Nephron progenitor cell (in vitro differentiated cells): ENCODE measurements around the gene GRAMD1A.

Source experiments
- DNase-seq: peaks from one replicate; pipeline ENCODE4 v3.0.0; 2021
- H3K27ac Mint-ChIP-seq: 2 replicates; pipeline ENCODE4 v1.8.0; 2021; ENCODE audit warnings: mild to moderate bottlenecking, moderate library complexity, mixed read lengths
- H3K27me3 Mint-ChIP-seq: 2 replicates; pipeline ENCODE4 v1.8.0; 2021; ENCODE audit warnings: mild to moderate bottlenecking, low read depth, mixed read lengths; ENCODE audit not compliant: poor library complexity
- H3K36me3 Mint-ChIP-seq: 2 replicates; pipeline ENCODE4 v1.8.0; 2021; ENCODE audit warnings: low read depth, mixed read lengths
- H3K4me1 Mint-ChIP-seq: 2 replicates; pipeline ENCODE4 v1.8.0; 2021; ENCODE audit warnings: mixed read lengths
- H3K4me3 Mint-ChIP-seq: 2 replicates; pipeline ENCODE4 v1.8.0; 2021; ENCODE audit warnings: mild to moderate bottlenecking, moderate library complexity, mixed read lengths
- H3K9me3 Mint-ChIP-seq: 2 replicates; pipeline ENCODE4 v1.8.0; 2021; ENCODE audit warnings: mild to moderate bottlenecking, moderate library complexity, mixed read lengths
- TF ChIP-seq, protein P1 (sequence below): fragments of 200-600 bp; sonication (generic); IDR thresholded peaks from 2 replicates; pipeline ENCODE4 v1.5.0; 2021; ENCODE audit warnings: antibody characterized with exemption

The GRAMD1A gene

GRCh38 chr19:35031072-35031881, 31.2 kb downstream of the GRAMD1A start:
- Mint-ChIP-seq H3K27me3 (peaks cover 36% of the 10 kb centered on the region), H3K9me3 (no peaks in the 10 kb centered on the region), H3K4me3 (peak overlapping the region; percentile 90), H3K36me3 (peaks cover 28% of the 10 kb centered on the region), H3K4me1 (peaks cover 27% of the 10 kb centered on the region), H3K27ac (no peak overlapping the region)
- peak; percentile 74 for DNase-seq
- TF ChIP-seq, protein P1, sequence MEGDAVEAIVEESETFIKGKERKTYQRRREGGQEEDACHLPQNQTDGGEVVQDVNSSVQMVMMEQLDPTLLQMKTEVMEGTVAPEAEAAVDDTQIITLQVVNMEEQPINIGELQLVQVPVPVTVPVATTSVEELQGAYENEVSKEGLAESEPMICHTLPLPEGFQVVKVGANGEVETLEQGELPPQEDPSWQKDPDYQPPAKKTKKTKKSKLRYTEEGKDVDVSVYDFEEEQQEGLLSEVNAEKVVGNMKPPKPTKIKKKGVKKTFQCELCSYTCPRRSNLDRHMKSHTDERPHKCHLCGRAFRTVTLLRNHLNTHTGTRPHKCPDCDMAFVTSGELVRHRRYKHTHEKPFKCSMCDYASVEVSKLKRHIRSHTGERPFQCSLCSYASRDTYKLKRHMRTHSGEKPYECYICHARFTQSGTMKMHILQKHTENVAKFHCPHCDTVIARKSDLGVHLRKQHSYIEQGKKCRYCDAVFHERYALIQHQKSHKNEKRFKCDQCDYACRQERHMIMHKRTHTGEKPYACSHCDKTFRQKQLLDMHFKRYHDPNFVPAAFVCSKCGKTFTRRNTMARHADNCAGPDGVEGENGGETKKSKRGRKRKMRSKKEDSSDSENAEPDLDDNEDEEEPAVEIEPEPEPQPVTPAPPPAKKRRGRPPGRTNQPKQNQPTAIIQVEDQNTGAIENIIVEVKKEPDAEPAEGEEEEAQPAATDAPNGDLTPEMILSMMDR: no peak

DNA sequence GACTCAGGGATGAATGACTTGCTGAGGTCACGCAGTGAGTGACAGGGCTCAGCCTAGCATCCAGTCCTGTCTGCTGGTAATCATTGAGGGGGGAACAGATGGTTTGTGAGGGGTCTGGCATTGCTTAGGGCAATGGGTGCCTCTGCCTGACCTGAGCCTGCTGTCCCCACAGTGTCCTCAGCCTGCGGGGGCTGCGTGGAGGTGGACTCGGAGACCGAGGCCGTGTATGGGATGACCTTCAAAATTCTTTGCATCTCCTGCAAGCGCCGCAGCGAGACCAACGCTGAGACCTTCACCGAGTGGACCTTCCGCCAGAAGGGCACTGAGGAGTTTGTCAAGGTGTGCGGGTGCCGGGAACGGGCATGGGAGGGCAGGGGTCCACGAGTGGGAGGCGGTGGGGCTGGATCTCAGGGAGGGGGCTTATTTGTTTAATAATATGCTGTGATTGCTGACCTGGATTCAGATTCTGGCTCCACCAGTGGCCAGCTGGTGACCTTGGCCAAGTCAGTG, 32.3 kb downstream of the GRAMD1A start:
- H3K27ac Mint-ChIP-seq: no peak overlapping the region
- H3K27me3 Mint-ChIP-seq: peaks cover 36% of the 10 kb centered on the region
- H3K4me3 Mint-ChIP-seq: peak overlapping the region; percentile 52
- no peak for DNase-seq
- no peaks in the 10 kb centered on the region for H3K9me3 Mint-ChIP-seq
- peaks cover 32% of the 10 kb centered on the region for H3K4me1 Mint-ChIP-seq
- TF ChIP-seq, protein P1: no peak
- H3K36me3 Mint-ChIP-seq: peaks cover 23% of the 10 kb centered on the region

GRCh38 chr19:35033067-35034004, 33.2 kb downstream of the GRAMD1A start:
- Mint-ChIP-seq H3K27me3 (peaks cover 36% of the 10 kb centered on the region), H3K27ac (no peak overlapping the region), H3K4me1 (peaks cover 41% of the 10 kb centered on the region), H3K4me3 (peak overlapping the region; percentile 44), H3K36me3 (peaks cover 14% of the 10 kb centered on the region), H3K9me3 (no peaks in the 10 kb centered on the region)
- TF ChIP-seq, protein P1: no peak
- no peak for DNase-seq

DNA sequence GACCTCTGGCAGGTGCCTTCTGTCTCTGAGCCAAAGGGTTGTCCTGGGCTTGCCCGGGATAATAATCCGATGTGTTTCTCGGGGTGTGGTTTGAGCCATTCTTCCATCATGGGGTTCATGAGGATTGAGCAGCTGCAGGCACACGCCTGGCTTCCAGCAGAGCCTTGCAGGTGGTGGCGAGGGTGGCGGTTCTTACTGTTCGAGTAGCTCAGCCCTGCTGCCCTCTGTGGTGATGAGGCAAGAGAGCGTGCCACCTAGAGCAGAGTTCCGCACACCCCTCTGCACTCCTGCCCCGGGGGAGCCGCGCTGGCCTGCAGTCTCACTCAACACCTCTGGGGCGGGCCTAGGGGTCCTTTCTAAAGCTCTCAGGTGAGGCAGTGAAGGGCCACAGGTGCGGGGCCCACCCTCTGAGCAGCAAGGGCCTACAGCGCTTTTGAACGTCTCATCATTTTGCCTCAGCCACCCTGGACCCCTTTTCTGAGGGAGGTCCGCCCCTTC, 33.9 kb downstream of the GRAMD1A start:
- no peak for DNase-seq
- peaks cover 36% of the 10 kb centered on the region for H3K27me3 Mint-ChIP-seq
- H3K4me3 Mint-ChIP-seq: no peak overlapping the region
- peaks cover 48% of the 10 kb centered on the region for H3K4me1 Mint-ChIP-seq
- no peak overlapping the region for H3K27ac Mint-ChIP-seq
- H3K36me3 Mint-ChIP-seq: peaks cover 12% of the 10 kb centered on the region
- TF ChIP-seq, protein P1: no peak
- H3K9me3 Mint-ChIP-seq: no peaks in the 10 kb centered on the region

DNA sequence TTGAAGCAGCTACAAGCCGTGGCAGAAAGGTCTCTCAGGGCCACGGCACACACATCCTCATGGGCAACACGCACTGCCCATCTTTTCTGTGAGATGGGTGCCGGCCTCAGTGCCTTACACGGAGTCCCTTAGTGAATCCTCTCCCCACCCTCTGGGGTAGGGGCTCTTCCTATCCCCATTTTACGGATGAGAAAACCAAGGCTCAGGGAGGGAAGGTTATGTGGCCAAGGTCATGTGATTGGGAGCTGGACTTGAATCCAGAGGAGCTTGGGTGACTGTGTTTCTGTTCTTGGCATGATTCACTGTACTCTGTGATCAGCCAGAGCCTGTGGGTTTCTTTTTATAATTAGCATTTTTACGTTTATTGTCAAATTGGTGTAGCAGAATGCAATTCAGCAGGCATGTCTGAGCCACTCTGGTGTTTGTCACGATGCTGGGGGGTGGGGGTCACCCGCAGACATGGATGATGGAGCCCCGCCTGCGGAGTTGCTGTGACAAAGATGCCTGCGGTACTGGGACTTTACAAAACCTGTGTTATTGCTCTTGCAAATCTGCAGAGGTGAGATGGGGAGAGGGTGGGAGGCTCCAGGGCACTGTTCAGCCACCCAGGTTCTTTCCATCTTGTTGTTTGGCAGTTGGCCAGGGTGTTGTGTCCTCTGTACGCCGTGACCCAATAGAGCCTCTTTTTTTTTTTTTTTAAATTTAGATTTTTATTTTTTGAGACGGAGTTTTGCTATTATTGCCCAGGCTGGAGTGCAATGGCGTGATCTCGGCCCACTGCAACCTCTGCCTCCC, 34.7 kb downstream of the GRAMD1A start:
- Mint-ChIP-seq H3K4me3 (no peak overlapping the region), H3K36me3 (peaks cover 12% of the 10 kb centered on the region), H3K27me3 (peaks cover 32% of the 10 kb centered on the region), H3K4me1 (peaks cover 53% of the 10 kb centered on the region), H3K9me3 (no peaks in the 10 kb centered on the region), H3K27ac (no peak overlapping the region)
- DNase-seq: no peak
- TF ChIP-seq, protein P1: no peak
